Measurements from ENCODE around the gene IDI2.

- TF ChIP-seq CTCF (IDR thresholded peaks at IDR 0.05; ENCODE audit: low read length) (no peak), EZH2 (IDR thresholded peaks at IDR 0.05; ENCODE audit: borderline replicate concordance, low read length) (no peak)
Measured at GRCh38 chr10:1020460-1020859, 5.2 kb downstream of the IDI2 start.
